ENCODE data around the gene QSOX2.

- TF ChIP-seq GABPA (IDR thresholded peaks at IDR 0.05 in 1 of 2, conservative IDR thresholded peaks at IDR 0.05 in 1 of 2) = no peak
- no peak for TF ChIP-seq CTCF (IDR thresholded peaks at IDR 0.05; ENCODE audit: low read depth, low read length, missing input control)
- TF ChIP-seq RAD21 (IDR thresholded peaks at IDR 0.05) = no peak
- no peak for TF ChIP-seq RXRA (IDR thresholded peaks at IDR 0.05)
- no peak for TF ChIP-seq MAX (IDR thresholded peaks at IDR 0.05)
- TF ChIP-seq REST (IDR thresholded peaks at IDR 0.05) = no peak
- no peak for TF ChIP-seq YY1 (IDR thresholded peaks at IDR 0.05)
- TF ChIP-seq ATF3 (IDR thresholded peaks at IDR 0.05) = no peak
- no peak for TF ChIP-seq FOXA2 (IDR thresholded peaks at IDR 0.05)
- TF ChIP-seq TAF1 (conservative IDR thresholded peaks at IDR 0.05) = no peak
- TF ChIP-seq EGR1 (IDR thresholded peaks at IDR 0.05; ENCODE audit: low read depth in 2 of 2) = no peak
- TF ChIP-seq, protein P1, sequence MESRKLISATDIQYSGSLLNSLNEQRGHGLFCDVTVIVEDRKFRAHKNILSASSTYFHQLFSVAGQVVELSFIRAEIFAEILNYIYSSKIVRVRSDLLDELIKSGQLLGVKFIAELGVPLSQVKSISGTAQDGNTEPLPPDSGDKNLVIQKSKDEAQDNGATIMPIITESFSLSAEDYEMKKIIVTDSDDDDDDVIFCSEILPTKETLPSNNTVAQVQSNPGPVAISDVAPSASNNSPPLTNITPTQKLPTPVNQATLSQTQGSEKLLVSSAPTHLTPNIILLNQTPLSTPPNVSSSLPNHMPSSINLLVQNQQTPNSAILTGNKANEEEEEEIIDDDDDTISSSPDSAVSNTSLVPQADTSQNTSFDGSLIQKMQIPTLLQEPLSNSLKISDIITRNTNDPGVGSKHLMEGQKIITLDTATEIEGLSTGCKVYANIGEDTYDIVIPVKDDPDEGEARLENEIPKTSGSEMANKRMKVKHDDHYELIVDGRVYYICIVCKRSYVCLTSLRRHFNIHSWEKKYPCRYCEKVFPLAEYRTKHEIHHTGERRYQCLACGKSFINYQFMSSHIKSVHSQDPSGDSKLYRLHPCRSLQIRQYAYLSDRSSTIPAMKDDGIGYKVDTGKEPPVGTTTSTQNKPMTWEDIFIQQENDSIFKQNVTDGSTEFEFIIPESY (IDR thresholded peaks at IDR 0.05) = no peak
- TF ChIP-seq SP1 (IDR thresholded peaks at IDR 0.05) = no peak
Measured at GRCh38 chr9:136197930-136198604, 47.5 kb downstream of the QSOX2 start.

All from liver (tissue), 3 donors.